Neuronal stem cell (in vitro differentiated cells): ENCODE measurements around the gene SOST.

ENCODE experiments used
- DNase-seq: peaks from one replicate; pipeline ENCODE4 v3.0.0-alpha.2; 2013; ENCODE audit warnings: low spot score
- H2AFZ ChIP-seq: one replicate; pipeline ENCODE4 v1.6.1; 2013; ENCODE audit warnings: mild to moderate bottlenecking, low read length, inconsistent platforms
- H2AK5ac ChIP-seq: 2 replicates; pipeline ENCODE4 v1.6.1; 2013; ENCODE audit warnings: low read depth, mild to moderate bottlenecking, inconsistent platforms, low read length, moderate library complexity, mixed read lengths
- H2BK120ac ChIP-seq: 2 replicates; pipeline ENCODE4 v1.6.1; 2013; ENCODE audit warnings: low read depth, mild to moderate bottlenecking, inconsistent platforms, low read length, moderate library complexity, mixed read lengths
- H2BK12ac ChIP-seq: one replicate; pipeline ENCODE4 v1.6.1; 2013; ENCODE audit warnings: low read length, inconsistent platforms
- H2BK15ac ChIP-seq: 2 replicates; pipeline ENCODE4 v1.6.1; 2013; ENCODE audit warnings: mild to moderate bottlenecking, low read length, inconsistent platforms, mixed read lengths
- H2BK5ac ChIP-seq: one replicate; pipeline ENCODE4 v1.6.1; 2013; ENCODE audit warnings: inconsistent platforms, mild to moderate bottlenecking, low read length, moderate library complexity
- H3K14ac ChIP-seq: one replicate; pipeline ENCODE4 v1.6.1; 2013; ENCODE audit warnings: low read length, inconsistent platforms
- H3K18ac ChIP-seq: 2 replicates; pipeline ENCODE4 v1.6.1; 2013; ENCODE audit warnings: low read length, inconsistent platforms
- H3K23ac ChIP-seq: 2 replicates; pipeline ENCODE4 v1.6.1; 2013; ENCODE audit warnings: low read depth, mild to moderate bottlenecking, mixed read lengths, low read length, inconsistent platforms; ENCODE audit not compliant: poor library complexity
- H3K27ac ChIP-seq: replicated peaks from 3 replicates; pipeline ENCODE4 v1.5.1; 2013; ENCODE audit warnings: low read length, inconsistent platforms
- H3K27me3 ChIP-seq, 3 experiments: 2 replicates each; pipeline ENCODE4 v1.6.1; 2013; ENCODE audit warnings: low read length in 3 of 3, mild to moderate bottlenecking in 2 of 3, inconsistent platforms in 1 of 3, low read depth in 1 of 3, mixed read lengths in 1 of 3, moderate library complexity in 1 of 3; ENCODE audit not compliant: control insufficient read depth in 3 of 3, insufficient read depth in 3 of 3
- H3K36me3 ChIP-seq, 2 donors: replicated peaks in 1 of 2; 2 replicates each; pipeline ENCODE4 v1.6.1; 2013; ENCODE audit warnings: low read length in 2 of 2; ENCODE audit not compliant: control insufficient read depth in 2 of 2, insufficient read depth in 2 of 2
- H3K4ac ChIP-seq: 2 replicates; pipeline ENCODE4 v1.6.1; 2013; ENCODE audit warnings: inconsistent platforms, mild to moderate bottlenecking, low read length, moderate library complexity
- H3K4me1 ChIP-seq, 2 donors: 1 replicate in 1 of 2; 2 replicates in 1 of 2; pipeline ENCODE4 v1.6.1; 2013; ENCODE audit warnings: low read length in 2 of 2, low read depth in 1 of 2; ENCODE audit not compliant: control insufficient read depth in 2 of 2, insufficient read depth in 1 of 2
- H3K4me2 ChIP-seq: one replicate; pipeline ENCODE4 v1.6.1; 2013; ENCODE audit warnings: mild to moderate bottlenecking, low read length, inconsistent platforms; ENCODE audit not compliant: insufficient read depth, poor library complexity, severe bottlenecking
- H3K4me3 ChIP-seq, 2 donors: 2 replicates each; pipeline ENCODE4 v1.5.1; 2013; ENCODE audit warnings: low read length in 2 of 2, mild to moderate bottlenecking in 2 of 2, inconsistent platforms in 1 of 2, moderate library complexity in 1 of 2
- H3K79me1 ChIP-seq: one replicate; pipeline ENCODE4 v1.6.1; 2013; ENCODE audit warnings: low read depth, mild to moderate bottlenecking, inconsistent platforms, low read length, moderate library complexity
- H3K9ac ChIP-seq: one replicate; pipeline ENCODE4 v1.6.1; 2013; ENCODE audit warnings: mild to moderate bottlenecking, low read depth, low read length, inconsistent platforms; ENCODE audit not compliant: poor library complexity
- H3K9me3 ChIP-seq, 2 donors: replicated peaks in 1 of 2; 2 replicates each; pipeline versions ENCODE3 to v1.6.1; 2013; ENCODE audit warnings: low read length in 2 of 2, mild to moderate bottlenecking in 2 of 2, inconsistent platforms in 1 of 2, low read depth in 1 of 2, mixed read lengths in 1 of 2, moderate library complexity in 1 of 2; ENCODE audit not compliant: control insufficient read depth in 2 of 2, insufficient read depth in 1 of 2
- H4K8ac ChIP-seq: one replicate; pipeline ENCODE4 v1.6.1; 2013; ENCODE audit warnings: low read depth, mild to moderate bottlenecking, inconsistent platforms, low read length, moderate library complexity
- H4K91ac ChIP-seq: one replicate; pipeline ENCODE4 v1.6.1; 2013; ENCODE audit warnings: low read length, low read depth, mild to moderate bottlenecking, inconsistent platforms; ENCODE audit not compliant: poor library complexity
- WGBS, 2 donors: extraction: QIAGEN DNeasy Blood & Tissue Kit; methylation state at CpG; one replicate each; pipeline ENCODE4 v1.1.7; 2013; ENCODE audit warnings: missing lambda C conversion rate in 2 of 2, mixed read lengths in 1 of 2; ENCODE audit not compliant: insufficient read length in 2 of 2, insufficient replicate concordance in 1 of 2; ENCODE audit errors: extremely low coverage in 2 of 2; 5-methylcytosine and 5-hydroxymethylcytosine counted together

Gene SOST

GRCh38 chr17:43766413-43767052 is 7.9 kb upstream of the SOST start:
- Histone ChIP-seq H2AK5ac (no peak overlapping the region), H3K4me3 (no peak overlapping the region), H4K8ac (no peak overlapping the region), H3K9ac (no peak overlapping the region), H2BK120ac (no peak overlapping the region), H3K4me2 (no peak overlapping the region), H3K4me1 (no peaks in the 10 kb centered on the region), H3K14ac (no peak overlapping the region), H3K23ac (no peak overlapping the region), H3K36me3 (peaks cover 13 to 24% of the 10 kb centered on the region in 2 donors), H2BK15ac (no peak overlapping the region), H3K9me3 (no peaks in the 10 kb centered on the region), H3K18ac (no peak overlapping the region), H2BK12ac (no peak overlapping the region), H3K4ac (no peak overlapping the region), H2BK5ac (no peak overlapping the region), H2AFZ (no peak overlapping the region), H3K79me1 (no peaks in the 10 kb centered on the region), H4K91ac (no peak overlapping the region), H3K27me3 (no peaks in the 10 kb centered on the region), H3K27ac (no peak overlapping the region)
- no CpG with 5 or more reads among the region's 7 CpGs for WGBS, 2 donors
- peak; percentile 68 for DNase-seq

- no peak overlapping the region for H2BK5ac ChIP-seq
- no peak overlapping the region for H2AK5ac ChIP-seq
- H3K14ac ChIP-seq = no peak overlapping the region
Observed at GRCh38 chr17:43760254-43760852, 1.8 kb upstream of the SOST start.

DNA sequence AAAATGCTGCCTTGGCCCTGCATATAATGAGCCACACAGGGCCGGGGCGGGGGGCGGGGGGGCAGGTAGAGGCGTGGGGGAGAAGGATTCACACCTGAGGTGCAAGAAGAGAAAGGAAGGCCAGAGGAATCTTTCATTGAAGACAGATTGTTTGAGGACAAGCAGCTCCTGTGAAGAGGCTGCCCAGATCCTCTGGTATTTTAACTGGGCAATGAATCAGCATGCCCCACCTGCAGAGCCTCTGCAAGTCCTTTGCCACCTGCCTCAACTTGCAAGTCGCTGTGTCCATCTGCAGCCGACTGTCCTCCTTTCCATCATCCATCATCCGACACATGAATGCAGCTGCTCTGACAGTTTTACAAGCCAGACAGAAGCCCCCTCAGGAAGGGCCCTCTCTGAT is 1.2 kb upstream of the SOST start:
- H3K27ac ChIP-seq = no peak overlapping the region
- H4K8ac ChIP-seq = no peak overlapping the region
- H3K36me3 ChIP-seq = no peaks in the 10 kb centered on the region
- H2BK15ac ChIP-seq = no peak overlapping the region
- H2BK120ac ChIP-seq = no peak overlapping the region
- peaks cover 0 to 45% (median 24%) of the 10 kb centered on the region in 3 experiments for H3K27me3 ChIP-seq
- no peak for DNase-seq
- H2BK5ac ChIP-seq = no peak overlapping the region
- no peak overlapping the region for H3K4me3 ChIP-seq
- H2AFZ ChIP-seq = peak overlapping the region; percentile 1
- H2AK5ac ChIP-seq = no peak overlapping the region
- H3K9ac ChIP-seq = no peak overlapping the region
- no peak overlapping the region for H4K91ac ChIP-seq
- no peaks in the 10 kb centered on the region for H3K79me1 ChIP-seq
- no peak overlapping the region for H3K14ac ChIP-seq
- H3K4me2 ChIP-seq = no peak overlapping the region
- no peak overlapping the region for H3K23ac ChIP-seq
- H3K9me3 ChIP-seq = no peaks in the 10 kb centered on the region
- WGBS, 2 donors = no CpG with 5 or more reads among the region's 7 CpGs
- H3K4ac ChIP-seq = no peak overlapping the region
- peaks cover 4 to 6% of the 10 kb centered on the region in 2 donors for H3K4me1 ChIP-seq
- no peak overlapping the region for H3K18ac ChIP-seq
- no peak overlapping the region for H2BK12ac ChIP-seq

More at GRCh38 chr17:43760254-43760852, 1.8 kb upstream of the SOST start:
- peak; percentile 93 for DNase-seq
- H4K91ac ChIP-seq = no peak overlapping the region
- H3K9ac ChIP-seq = no peak overlapping the region
- H3K23ac ChIP-seq = no peak overlapping the region
- H3K9me3 ChIP-seq = no peaks in the 10 kb centered on the region
- H3K4me1 ChIP-seq = peaks cover 4 to 6% of the 10 kb centered on the region in 2 donors
- WGBS, 2 donors = no CpG with 5 or more reads among the region's 10 CpGs
- no peak overlapping the region for H3K4me2 ChIP-seq
- H3K27ac ChIP-seq = no peak overlapping the region
- H2BK15ac ChIP-seq = no peak overlapping the region
- no peaks in the 10 kb centered on the region for H3K36me3 ChIP-seq
- H4K8ac ChIP-seq = no peak overlapping the region
- H3K4ac ChIP-seq = no peak overlapping the region
- H2AFZ ChIP-seq = peak overlapping the region; percentile 46
- peaks cover 0 to 40% (median 19%) of the 10 kb centered on the region in 3 experiments for H3K27me3 ChIP-seq
- H3K18ac ChIP-seq = no peak overlapping the region
- H2BK12ac ChIP-seq = no peak overlapping the region
- H3K4me3 ChIP-seq = no peak overlapping the region
- H3K79me1 ChIP-seq = no peaks in the 10 kb centered on the region
- H2BK120ac ChIP-seq = no peak overlapping the region

DNA sequence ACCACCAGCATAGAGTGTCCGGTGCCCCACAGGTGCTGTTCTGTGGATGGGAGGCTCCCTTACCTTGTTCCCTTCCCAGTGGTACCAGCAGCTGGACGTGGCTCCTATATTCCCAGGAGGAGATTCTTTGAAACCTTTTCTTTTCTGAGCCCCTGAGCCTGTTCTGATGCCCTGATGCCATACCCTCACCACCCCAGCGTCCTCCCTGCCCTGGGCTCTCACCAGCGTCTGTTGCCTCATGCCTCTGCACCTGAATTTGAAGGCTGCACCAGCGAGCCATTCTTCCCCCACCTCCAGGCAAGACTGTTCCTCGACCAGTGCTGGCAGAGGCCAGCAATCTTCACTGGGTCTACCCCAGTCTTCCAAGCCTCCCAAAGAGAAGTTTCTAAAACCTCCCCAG is 505 bp downstream of the SOST start:
- Histone ChIP-seq H3K14ac (no peak overlapping the region), H2BK12ac (no peak overlapping the region), H4K8ac (no peak overlapping the region), H3K27ac (no peak overlapping the region), H2BK120ac (no peak overlapping the region), H3K9me3 (no peaks in the 10 kb centered on the region), H3K79me1 (no peaks in the 10 kb centered on the region), H2BK5ac (no peak overlapping the region), H3K4ac (no peak overlapping the region), H2AFZ (no peak overlapping the region), H3K23ac (no peak overlapping the region), H3K18ac (no peak overlapping the region), H4K91ac (no peak overlapping the region), H3K4me3 (no peak overlapping the region), H3K4me1 (peaks cover 4 to 6% of the 10 kb centered on the region in 2 donors), H3K36me3 (no peaks in the 10 kb centered on the region), H3K4me2 (no peak overlapping the region), H3K27me3 (peaks cover 0 to 63% (median 34%) of the 10 kb centered on the region in 3 experiments), H3K9ac (no peak overlapping the region), H2AK5ac (peak overlapping the region; percentile 36), H2BK15ac (peak overlapping the region; percentile 18)
- no peak for DNase-seq
- no CpG with 5 or more reads among the region's 6 CpGs for WGBS, 2 donors
